HG02970 (cell line): ENCODE data around the gene CSF3R.

Experiments
- ATAC-seq: cut with Tn5 transposase; IDR thresholded peaks from one replicate; pipeline ENCODE4 v1.9.1; 2021; ENCODE audit warnings: mild to moderate bottlenecking, moderate library complexity, moderate number of reproducible peaks; ENCODE audit not compliant: unreplicated experiment, low FRiP score

The CSF3R gene

DNA sequence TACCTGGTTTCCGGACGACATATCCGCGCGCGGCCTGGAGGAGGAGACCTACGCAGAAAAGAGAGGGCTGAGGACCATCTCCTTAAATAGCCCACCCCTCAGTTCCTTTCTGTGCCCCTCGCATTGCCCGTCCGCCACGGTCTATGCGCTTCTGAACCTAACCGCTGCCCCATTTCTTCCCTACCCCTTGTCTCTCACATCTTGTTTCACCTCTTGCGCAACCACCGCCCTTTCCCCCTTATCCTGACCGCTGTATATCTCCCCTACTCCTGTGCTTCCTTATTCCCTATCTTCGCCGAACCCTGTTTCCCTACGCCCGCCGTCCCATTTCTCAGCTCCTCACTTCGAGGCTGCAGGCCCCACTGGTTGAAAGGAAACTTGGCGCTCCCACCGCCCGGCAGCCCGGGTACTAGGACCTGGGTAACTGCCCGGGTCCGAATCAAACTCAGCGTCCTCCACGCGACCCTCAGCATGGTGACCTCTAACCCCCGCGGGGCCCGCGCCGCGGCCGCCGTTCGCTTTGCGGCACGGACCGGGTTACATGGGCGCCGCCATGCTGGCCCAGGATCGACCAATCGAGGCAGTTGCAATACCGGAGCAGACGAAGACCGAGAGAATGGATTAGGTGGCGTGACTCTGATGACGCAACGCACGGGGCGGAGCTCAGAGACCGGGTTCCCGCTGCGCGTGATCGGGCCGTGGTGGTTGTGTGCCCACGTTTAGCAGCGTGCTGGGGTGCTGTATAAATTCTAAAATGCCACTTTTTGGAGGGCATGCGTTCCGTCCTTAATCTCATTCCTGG is 18.7 kb downstream of the CSF3R start, which contains the start of gene MRPS15:
MRPS15 (minus strand) TSS at position 582 of the 802 bp plus-strand sequence; CDS start at position 473, 109 bp downstream.
- ATAC-seq: peak; percentile 88

GRCh38 chr1:36463463-36463802 is 19.3 kb downstream of the CSF3R start:
- no peak for ATAC-seq

DNA sequence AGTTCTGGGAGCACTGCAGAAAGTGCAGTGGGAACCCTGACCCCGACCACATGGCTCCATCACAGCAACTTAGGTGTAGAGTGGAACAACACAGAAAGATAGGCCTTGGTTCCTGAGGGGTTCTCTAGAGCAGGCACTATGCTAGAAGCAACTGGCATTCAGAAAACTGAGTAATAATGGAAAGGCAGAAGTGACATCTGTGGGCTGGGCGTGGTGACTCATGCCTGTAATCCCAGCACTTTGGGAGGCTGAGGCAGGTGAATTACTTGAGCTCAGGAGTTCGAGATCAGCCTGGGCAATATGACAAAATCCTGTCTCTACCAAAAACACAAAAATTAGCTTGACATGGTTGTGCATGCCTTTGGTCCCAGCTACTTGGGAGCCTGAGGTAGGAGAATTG is 23.8 kb downstream of the CSF3R start:
- ATAC-seq: no peak

- no peak for ATAC-seq
Measured at GRCh38 chr1:36457691-36458090, 25.0 kb downstream of the CSF3R start.

- ATAC-seq: no peak
Measured at GRCh38 chr1:36456391-36456928, 26.3 kb downstream of the CSF3R start.

- no peak for ATAC-seq
Measured at GRCh38 chr1:36455386-36455785, 27.3 kb downstream of the CSF3R start.

DNA sequence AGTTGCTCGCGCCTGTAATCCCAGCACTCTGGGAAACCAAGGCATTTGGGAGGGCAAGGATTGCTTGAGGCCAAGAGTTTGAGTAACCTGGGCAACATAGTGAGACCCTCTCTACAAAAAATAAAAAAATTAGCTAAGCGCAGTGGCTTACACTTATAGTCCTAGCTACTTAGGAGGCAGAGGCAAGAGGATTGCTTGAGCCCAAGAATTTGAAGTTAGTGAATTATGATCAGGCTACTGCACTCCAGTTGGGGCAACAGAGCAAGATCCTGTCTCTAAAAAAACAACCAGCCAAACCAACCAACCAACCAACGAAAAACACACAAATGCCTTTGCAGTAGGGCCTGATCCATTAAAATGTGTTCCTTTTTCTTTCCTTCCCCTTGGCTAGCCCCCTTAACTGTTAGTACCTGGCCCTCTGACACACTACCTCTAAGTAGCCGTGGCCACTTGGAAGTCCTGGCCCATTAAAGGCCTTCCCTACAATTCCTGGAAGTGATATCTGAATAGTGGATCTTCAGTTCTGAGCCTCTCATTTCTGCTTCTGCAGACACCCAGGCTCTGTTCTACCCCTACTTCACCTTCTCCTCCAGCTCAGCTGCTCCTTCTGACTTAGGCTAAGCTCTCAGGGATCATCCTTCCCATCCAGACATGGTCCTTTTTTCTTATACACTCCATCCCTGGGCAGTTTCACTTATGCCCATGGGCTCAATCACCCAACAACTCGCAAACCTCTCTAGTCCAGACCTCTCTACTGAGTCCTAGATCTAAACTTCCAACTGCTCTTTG is 28.9 kb downstream of the CSF3R start:
- ATAC-seq: no peak

- no peak for ATAC-seq
Measured at GRCh38 chr1:36453051-36453450, 29.7 kb downstream of the CSF3R start.

GRCh38 chr1:36450919-36451305 is 31.8 kb downstream of the CSF3R start:
- ATAC-seq: no peak

DNA sequence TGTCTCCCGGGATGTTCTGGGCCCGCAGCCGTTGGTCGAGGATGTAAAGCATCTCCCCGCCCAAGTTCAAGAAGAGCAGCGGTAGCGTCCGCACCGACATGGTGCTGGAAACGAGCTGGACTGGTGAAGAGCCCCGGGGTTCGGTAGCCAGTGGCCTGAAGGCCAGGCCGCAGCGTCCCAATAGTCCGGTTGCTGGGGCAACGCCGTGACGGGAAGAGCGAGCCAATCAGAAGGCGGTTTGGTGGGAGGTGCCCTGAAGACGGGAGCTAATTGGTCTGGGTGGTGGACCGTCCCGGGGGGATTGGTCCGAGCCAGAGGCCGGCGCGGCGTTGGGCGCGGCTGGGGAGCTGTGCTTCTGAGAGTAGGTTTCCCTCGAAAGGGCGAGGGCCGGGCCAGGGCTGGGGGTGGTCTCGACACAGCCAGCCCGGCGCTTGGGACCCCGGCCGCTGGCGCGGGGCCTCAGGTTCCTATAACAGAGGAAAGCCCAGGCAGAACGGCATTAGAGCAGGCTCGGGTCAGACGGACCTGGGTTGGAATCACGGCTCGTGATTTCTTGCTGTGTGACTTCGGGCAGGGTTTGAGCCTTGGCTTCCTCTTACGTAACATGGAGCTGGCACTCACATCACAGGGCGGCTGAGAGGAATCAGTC is 32.3 kb downstream of the CSF3R start, which contains the start of gene OSCP1:
OSCP1 (minus strand) TSS at position 182 of the 649 bp plus-strand sequence; CDS start at position 100, 82 bp downstream.
- ATAC-seq: peak; percentile 94

DNA sequence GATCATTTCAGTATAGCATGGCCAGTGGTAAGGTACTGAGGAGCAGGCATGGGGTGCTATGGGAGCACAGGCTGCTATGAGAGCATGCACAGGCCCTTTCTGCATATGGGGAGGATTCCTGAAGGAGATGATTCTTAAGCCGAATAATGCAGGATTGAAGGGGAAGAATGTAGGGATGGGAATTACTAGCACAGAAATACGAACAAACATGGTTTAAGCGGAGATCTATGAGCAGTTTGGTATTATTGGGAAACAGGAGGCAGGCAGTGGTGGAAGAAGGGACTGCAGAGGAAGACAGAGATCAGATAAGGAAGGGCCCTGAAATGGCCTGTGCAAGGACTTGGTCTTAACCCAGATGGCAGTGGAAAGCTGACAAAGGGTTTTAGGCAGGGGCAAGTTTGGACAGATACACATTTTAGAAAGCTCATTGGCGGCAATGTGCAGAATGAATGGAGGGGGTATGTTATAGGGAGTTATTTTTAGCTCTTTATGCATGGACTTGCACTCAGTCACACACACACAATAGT is 34.1 kb downstream of the CSF3R start:
- ATAC-seq: no peak

GRCh38 chr1:36447450-36447849 is 35.3 kb downstream of the CSF3R start:
- no peak for ATAC-seq

DNA sequence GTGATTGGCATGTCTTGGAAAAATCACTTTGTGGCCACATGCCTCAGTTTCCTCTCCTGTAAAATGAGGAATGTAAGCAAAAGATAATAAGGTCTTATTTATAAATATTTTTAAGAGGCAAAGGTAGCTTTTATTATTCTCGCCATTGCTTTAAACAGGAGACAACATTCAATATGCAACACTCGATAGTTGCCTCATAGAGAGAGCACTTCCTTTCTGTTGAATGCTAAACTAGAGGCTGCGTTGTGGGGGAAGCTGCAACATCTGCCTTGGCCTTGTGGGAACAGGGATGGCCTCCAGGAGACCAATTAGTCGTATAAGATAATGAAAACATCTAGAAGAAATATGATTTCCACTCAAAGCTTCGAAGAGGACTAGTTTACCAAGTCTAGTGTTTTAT is 36.0 kb downstream of the CSF3R start:
- no peak for ATAC-seq

GRCh38 chr1:36446271-36446670 is 36.4 kb downstream of the CSF3R start:
- no peak for ATAC-seq

DNA sequence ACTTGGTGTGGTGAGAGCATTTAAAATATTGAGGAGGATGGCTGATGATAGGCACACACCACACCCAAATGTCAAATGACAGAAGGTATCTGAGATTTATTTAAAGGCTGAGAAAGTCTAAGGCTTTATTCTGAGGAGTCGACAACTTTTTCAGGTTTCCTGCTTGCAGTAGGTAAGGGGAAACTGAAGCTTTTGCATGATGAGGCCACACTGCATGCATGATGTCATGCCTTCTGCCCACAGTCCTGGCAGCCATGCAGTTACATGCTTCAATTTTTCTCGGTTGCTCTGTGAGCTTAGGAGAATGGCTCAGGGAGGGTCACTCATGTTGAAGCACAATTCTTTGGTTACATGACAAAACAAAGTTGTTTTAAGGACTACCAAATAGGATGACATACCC is 39.4 kb downstream of the CSF3R start:
- ATAC-seq: no peak

DNA sequence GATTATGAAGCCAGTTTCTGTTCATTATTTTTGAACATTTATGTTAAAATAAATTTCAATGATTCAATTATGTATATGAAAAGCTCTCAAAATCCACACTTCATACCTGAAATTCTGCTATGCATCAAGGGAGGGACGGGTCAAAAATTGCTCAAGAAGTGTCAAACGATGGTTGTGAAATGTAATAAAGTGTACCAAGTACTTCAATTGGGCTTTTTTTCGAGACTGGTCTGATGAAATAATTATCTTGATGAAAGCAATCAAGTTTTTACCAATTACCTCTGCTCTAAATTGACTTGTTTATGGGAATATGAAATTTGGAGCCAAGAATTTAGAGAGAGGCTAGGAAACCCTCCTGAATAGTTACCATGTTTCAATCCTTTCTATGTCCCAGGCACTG is 40.4 kb downstream of the CSF3R start:
- ATAC-seq: no peak

DNA sequence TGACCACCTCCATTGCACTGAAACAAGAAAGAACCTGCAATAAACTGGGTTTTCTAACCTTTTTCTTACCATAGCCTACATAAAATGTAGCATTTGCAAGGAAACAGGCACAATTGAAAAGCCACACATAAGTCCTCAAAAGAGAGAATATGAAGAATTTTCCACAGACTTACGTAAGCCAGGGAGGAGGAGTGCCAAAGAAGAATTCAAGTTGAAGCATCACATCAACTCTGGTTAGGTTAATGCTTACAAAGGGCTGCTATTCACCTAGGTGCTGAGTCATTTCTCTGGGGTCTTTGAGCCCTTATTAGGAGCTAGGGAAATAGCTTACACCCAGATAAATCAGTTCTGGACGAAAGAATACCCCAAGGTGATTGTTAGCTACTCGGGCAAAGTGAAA is 42.1 kb downstream of the CSF3R start:
- ATAC-seq: no peak

DNA sequence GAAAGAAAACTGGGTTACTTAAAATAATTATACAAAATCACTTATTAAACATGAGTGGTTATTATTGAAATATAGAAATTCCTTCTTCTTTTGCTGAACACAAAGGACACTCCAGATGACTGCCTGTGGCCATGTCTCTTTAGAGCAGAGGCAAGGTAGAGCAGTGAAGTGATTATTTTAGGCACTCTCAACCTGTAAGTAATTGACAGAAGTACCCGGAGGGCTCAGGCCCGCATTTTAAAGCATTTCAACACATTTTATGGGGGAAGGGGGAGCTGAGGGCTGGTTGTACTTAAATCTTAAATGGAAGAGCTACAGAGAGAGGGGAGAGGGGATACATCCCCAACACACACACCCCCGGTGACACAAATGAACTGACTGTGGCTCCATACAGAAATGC is 42.7 kb downstream of the CSF3R start:
- ATAC-seq: no peak

GRCh38 chr1:36438715-36439114 is 44.0 kb downstream of the CSF3R start:
- ATAC-seq: no peak

DNA sequence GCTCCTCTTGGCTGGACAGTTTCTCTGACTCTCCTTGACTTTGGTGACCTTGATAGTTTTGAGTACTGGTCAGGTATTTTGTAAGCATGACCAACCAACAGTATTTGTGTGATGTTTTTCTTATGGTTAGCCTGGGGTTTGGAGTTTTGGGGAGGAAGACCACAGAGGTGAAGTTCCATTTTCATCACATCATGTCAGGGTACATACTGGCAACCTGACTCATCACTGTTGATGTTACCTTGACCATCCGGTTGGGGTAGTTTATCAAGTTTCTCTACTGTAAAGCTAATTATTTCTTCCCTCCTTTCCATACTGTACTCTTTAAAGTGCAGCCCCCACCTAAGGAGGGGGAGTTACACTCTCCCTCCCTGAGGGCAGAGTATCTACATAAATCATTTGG is 45.9 kb downstream of the CSF3R start:
- ATAC-seq: no peak

DNA sequence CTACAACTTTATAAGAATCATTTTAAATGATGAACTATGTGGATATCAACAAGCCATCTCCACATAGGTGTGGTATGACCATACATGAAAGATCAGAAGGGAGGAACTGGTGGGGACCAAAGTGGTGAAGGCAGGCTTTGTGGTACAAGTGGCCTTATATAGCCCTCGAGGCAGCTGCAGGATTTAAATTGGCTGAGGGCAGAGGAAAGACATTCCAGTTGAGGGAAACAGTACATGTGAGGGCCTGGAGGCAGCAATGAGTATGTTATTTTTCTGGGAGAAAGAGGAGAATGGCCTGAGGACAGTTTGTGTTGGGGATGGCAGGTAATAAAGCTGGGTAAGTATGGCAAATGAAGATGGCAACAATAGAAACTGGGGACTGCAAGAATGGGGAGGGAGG is 49.6 kb downstream of the CSF3R start:
- no peak for ATAC-seq
